ENCODE measurements around the gene ZFP1. TPM values are rescaled to one million over a fixed set of nuclear protein-coding genes. Genes with fewer than 3 reads are reported as not detected.

The ZFP1 gene
- total RNA-seq, 1 experiment from 2014 or later: 9.7 TPM

GRCh38 chr16:75217389-75217851 lies 69.1 kb downstream of the ZFP1 start:
- ChIA-PET POLR2A (no interaction called here), CTCF (interaction anchor here (2.1 to 3.0 kb wide), 2 partner anchors 16 to 18 kb away, joined by 7 to 12 read pairs; no protein-coding TSS in a partner anchor)
- H3K27ac Mint-ChIP-seq: no peak overlapping the region
- H3K4me3 Mint-ChIP-seq: no peak overlapping the region
- H3K4me1 Mint-ChIP-seq: no peaks in the 10 kb centered on the region
- TF ChIP-seq PRRX2 (CRISPR knock-in tag; IDR thresholded peaks at IDR 0.05) (no peak), CREB1 (CRISPR knock-in tag; IDR thresholded peaks at IDR 0.05) (no peak), MYBL2 (CRISPR knock-in tag; IDR thresholded peaks at IDR 0.05) (no peak), ATF3 (CRISPR knock-in tag; conservative IDR thresholded peaks at IDR 0.05) (no peak), RELA (CRISPR knock-in tag; IDR thresholded peaks at IDR 0.05; ENCODE audit: borderline replicate concordance) (no peak), GTF2I (CRISPR knock-in tag; conservative IDR thresholded peaks at IDR 0.05) (no peak), SP1 (CRISPR knock-in tag; conservative IDR thresholded peaks at IDR 0.05) (no peak), MXD4 (CRISPR knock-in tag; IDR thresholded peaks at IDR 0.05; ENCODE audit: borderline replicate concordance) (no peak), SMAD3 (CRISPR knock-in tag; IDR thresholded peaks at IDR 0.05; ENCODE audit: borderline replicate concordance) (no peak), GRHL2 (CRISPR knock-in tag; IDR thresholded peaks at IDR 0.05; ENCODE audit: insufficient replicate concordance, severe bottlenecking) (no peak), E2F4 (CRISPR knock-in tag; IDR thresholded peaks at IDR 0.05; ENCODE audit: borderline replicate concordance, low read depth) (no peak), ETV6 (CRISPR knock-in tag; IDR thresholded peaks at IDR 0.05) (no peak), SOX15 (CRISPR knock-in tag; IDR thresholded peaks at IDR 0.05) (no peak), TEAD4 (CRISPR knock-in tag; IDR thresholded peaks at IDR 0.05) (no peak)
- TF ChIP-seq, protein P1, sequence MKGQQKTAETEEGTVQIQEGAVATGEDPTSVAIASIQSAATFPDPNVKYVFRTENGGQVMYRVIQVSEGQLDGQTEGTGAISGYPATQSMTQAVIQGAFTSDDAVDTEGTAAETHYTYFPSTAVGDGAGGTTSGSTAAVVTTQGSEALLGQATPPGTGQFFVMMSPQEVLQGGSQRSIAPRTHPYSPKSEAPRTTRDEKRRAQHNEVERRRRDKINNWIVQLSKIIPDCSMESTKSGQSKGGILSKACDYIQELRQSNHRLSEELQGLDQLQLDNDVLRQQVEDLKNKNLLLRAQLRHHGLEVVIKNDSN (CRISPR knock-in tag; IDR thresholded peaks at IDR 0.05): no peak
- TF ChIP-seq, protein P2, sequence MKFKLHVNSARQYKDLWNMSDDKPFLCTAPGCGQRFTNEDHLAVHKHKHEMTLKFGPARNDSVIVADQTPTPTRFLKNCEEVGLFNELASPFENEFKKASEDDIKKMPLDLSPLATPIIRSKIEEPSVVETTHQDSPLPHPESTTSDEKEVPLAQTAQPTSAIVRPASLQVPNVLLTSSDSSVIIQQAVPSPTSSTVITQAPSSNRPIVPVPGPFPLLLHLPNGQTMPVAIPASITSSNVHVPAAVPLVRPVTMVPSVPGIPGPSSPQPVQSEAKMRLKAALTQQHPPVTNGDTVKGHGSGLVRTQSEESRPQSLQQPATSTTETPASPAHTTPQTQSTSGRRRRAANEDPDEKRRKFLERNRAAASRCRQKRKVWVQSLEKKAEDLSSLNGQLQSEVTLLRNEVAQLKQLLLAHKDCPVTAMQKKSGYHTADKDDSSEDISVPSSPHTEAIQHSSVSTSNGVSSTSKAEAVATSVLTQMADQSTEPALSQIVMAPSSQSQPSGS (CRISPR knock-in tag; IDR thresholded peaks at IDR 0.05; ENCODE audit: borderline replicate concordance, low read depth): no peak
- TF ChIP-seq, protein P3, sequence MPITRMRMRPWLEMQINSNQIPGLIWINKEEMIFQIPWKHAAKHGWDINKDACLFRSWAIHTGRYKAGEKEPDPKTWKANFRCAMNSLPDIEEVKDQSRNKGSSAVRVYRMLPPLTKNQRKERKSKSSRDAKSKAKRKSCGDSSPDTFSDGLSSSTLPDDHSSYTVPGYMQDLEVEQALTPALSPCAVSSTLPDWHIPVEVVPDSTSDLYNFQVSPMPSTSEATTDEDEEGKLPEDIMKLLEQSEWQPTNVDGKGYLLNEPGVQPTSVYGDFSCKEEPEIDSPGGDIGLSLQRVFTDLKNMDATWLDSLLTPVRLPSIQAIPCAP (CRISPR knock-in tag; IDR thresholded peaks at IDR 0.05): no peak
- TF ChIP-seq, protein P4, sequence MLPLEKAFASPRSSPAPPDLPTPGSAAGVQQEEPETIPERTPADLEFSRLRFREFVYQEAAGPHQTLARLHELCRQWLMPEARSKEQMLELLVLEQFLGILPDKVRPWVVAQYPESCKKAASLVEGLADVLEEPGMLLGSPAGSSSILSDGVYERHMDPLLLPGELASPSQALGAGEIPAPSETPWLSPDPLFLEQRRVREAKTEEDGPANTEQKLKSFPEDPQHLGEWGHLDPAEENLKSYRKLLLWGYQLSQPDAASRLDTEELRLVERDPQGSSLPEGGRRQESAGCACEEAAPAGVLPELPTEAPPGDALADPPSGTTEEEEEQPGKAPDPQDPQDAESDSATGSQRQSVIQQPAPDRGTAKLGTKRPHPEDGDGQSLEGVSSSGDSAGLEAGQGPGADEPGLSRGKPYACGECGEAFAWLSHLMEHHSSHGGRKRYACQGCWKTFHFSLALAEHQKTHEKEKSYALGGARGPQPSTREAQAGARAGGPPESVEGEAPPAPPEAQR (CRISPR knock-in tag; IDR thresholded peaks at IDR 0.05): no peak
- H3K9me3 Mint-ChIP-seq: no peaks in the 10 kb centered on the region
- no peaks in the 10 kb centered on the region for H3K27me3 Mint-ChIP-seq (ENCODE audit: low read depth)
- H3K36me3 Mint-ChIP-seq: no peaks in the 10 kb centered on the region
- no peak for DNase-seq (ENCODE audit: low spot score)
- ATAC-seq: no peak

GRCh38 chr16:75218256-75219076 lies 70.1 kb downstream of the ZFP1 start, which contains the start of gene CTRB1:
Gene CTRB1 (plus strand): TSS chr16:75218988. CDS start chr16:75219008, 20 bp downstream.
- no peaks in the 10 kb centered on the region for H3K4me1 Mint-ChIP-seq
- H3K27me3 Mint-ChIP-seq (ENCODE audit: low read depth): no peaks in the 10 kb centered on the region
- DNase-seq (ENCODE audit: low spot score) (no peak), ATAC-seq (no peak)
- ChIA-PET POLR2A (no interaction called here), CTCF (interaction anchor here (3.0 kb wide), 1 partner anchor 15 kb away, joined by 12 read pairs; no protein-coding TSS in a partner anchor)
- H3K36me3 Mint-ChIP-seq: no peaks in the 10 kb centered on the region
- H3K9me3 Mint-ChIP-seq: no peaks in the 10 kb centered on the region
- no peak within 1 kb of the TSS for H3K27ac Mint-ChIP-seq
- H3K4me3 Mint-ChIP-seq: no peak within 1 kb of the TSS
- TF ChIP-seq MLX (CRISPR knock-in tag; IDR thresholded peaks at IDR 0.05): no peak
- no peak for TF ChIP-seq FOXJ3 (CRISPR knock-in tag; IDR thresholded peaks at IDR 0.05; ENCODE audit: borderline replicate concordance)
- no peak for TF ChIP-seq EMX1 (CRISPR knock-in tag; IDR thresholded peaks at IDR 0.05)
- no peak for TF ChIP-seq ARID4B (CRISPR knock-in tag; IDR thresholded peaks at IDR 0.05; ENCODE audit: borderline replicate concordance)
